GM21723 (cell line): ENCODE measurements around the gene OGDH.
"Not testable (repeated sequence)": the region's sequence is repeated elsewhere in the genome, so short reads cannot be mapped to it uniquely, and the experiment has no call there.

Source experiments
- ATAC-seq: cut with Tn5 transposase; IDR thresholded peaks from one replicate; pipeline ENCODE4 v1.9.1; 2021; ENCODE audit warnings: mild to moderate bottlenecking, moderate library complexity; ENCODE audit not compliant: unreplicated experiment

The OGDH gene

GRCh38 chr7:44580945-44581878 lies 25.2 kb upstream of the OGDH start:
- peak; percentile 38 for ATAC-seq

- ATAC-seq = peak; percentile 86
Measured at GRCh38 chr7:44581879-44582603, 24.4 kb upstream of the OGDH start, which contains the start of gene TMED4. TMED4 (minus strand) TSS chr7:44582231; CDS start chr7:44582206, 25 bp downstream.

- ATAC-seq = no peak
Measured at GRCh38 chr7:44583146-44583865, 23.1 kb upstream of the OGDH start.

- peak; percentile 79 for ATAC-seq
Measured at GRCh38 chr7:44587843-44588711, 18.4 kb upstream of the OGDH start.

- no peak for ATAC-seq
Measured at GRCh38 chr7:44590910-44591309, 15.5 kb upstream of the OGDH start.

GRCh38 chr7:44595934-44596635 lies 10.3 kb upstream of the OGDH start:
- ATAC-seq = no peak

GRCh38 chr7:44597181-44597580 lies 9.2 kb upstream of the OGDH start:
- not testable (repeated sequence) for ATAC-seq

- ATAC-seq = no peak
Measured at GRCh38 chr7:44599222-44599621, 7.2 kb upstream of the OGDH start.

- ATAC-seq = no peak
Measured at GRCh38 chr7:44602576-44602910, 3.9 kb upstream of the OGDH start.

- ATAC-seq = no peak
Measured at GRCh38 chr7:44603193-44603592, 3.2 kb upstream of the OGDH start.

GRCh38 chr7:44604941-44605340 lies 1.5 kb upstream of the OGDH start:
- ATAC-seq = no peak

GRCh38 chr7:44607141-44608068 lies 978 bp downstream of the OGDH start:
- ATAC-seq = no peak

GRCh38 chr7:44608916-44609648 lies 2.7 kb downstream of the OGDH start:
- no peak for ATAC-seq

GRCh38 chr7:44609829-44610228 lies 3.4 kb downstream of the OGDH start:
- ATAC-seq = no peak

GRCh38 chr7:44615149-44615611 lies 8.8 kb downstream of the OGDH start:
- ATAC-seq = no peak

GRCh38 chr7:44615793-44616192 lies 9.4 kb downstream of the OGDH start:
- no peak for ATAC-seq

- no peak for ATAC-seq
Measured at GRCh38 chr7:44616545-44616944, 10.1 kb downstream of the OGDH start.
